H1 (cell line): ENCODE results near the gene PHC2. TPM values are rescaled to one million over a fixed set of nuclear protein-coding genes. Genes with fewer than 3 reads are reported as not detected.
A peak's percentile ranks its signal among the peaks of the same experiment; 100 is the strongest.

ENCODE experiments used
- CTCF ChIA-PET: fragments of 300-600 bp; sonication (Branson Sonifier 250); formaldehyde crosslinking; loops from one replicate; lab custom pipeline; 2021; ENCODE audit not compliant: partially characterized antibody; lab: Charles Lee
- POLR2A ChIA-PET: fragments of 300-600 bp; sonication (Branson Sonifier 250); formaldehyde crosslinking; loops from one replicate; lab custom pipeline; 2021; ENCODE audit warnings: inconsistent platforms; ENCODE audit not compliant: partially characterized antibody; lab: Charles Lee
- DNase-seq, 2 experiments: peaks; one replicate each; pipeline versions ENCODE4 v3.0.0 to v3.0.0-alpha.2; 2010 to 2022; ENCODE audit warnings: low spot score in 2 of 2, low read depth in 1 of 2, mixed read lengths in 1 of 2
- FAIRE-seq: peaks from 2 replicates; lab custom pipeline; 2011; peaks lifted over from hg19 to GRCh38; lab: Jason Lieb, UNC
- H2AFZ ChIP-seq: 2 replicates; pipeline ENCODE4 v1.8.1; 2012; ENCODE audit warnings: low read length, inconsistent platforms
- H2AK5ac ChIP-seq: 2 replicates; pipeline ENCODE4 v1.6.1; 2013; ENCODE audit warnings: low read depth, low read length
- H2BK120ac ChIP-seq: replicated peaks from 2 replicates; pipeline ENCODE3; 2013; ENCODE audit warnings: low read depth, low read length, inconsistent platforms
- H2BK12ac ChIP-seq: 2 replicates; pipeline ENCODE4 v1.6.1; 2013; ENCODE audit warnings: low read depth, low read length
- H2BK15ac ChIP-seq: 2 replicates; pipeline ENCODE4 v1.6.1; 2013; ENCODE audit warnings: low read length
- H2BK20ac ChIP-seq: 2 replicates; pipeline ENCODE4 v1.6.1; 2013; ENCODE audit warnings: low read length
- H2BK5ac ChIP-seq: 2 replicates; pipeline ENCODE4 v1.6.1; 2013; ENCODE audit warnings: low read depth, low read length
- H3K14ac ChIP-seq: 2 replicates; pipeline ENCODE4 v1.6.1; 2013; ENCODE audit warnings: inconsistent platforms; ENCODE audit not compliant: insufficient read length
- H3K18ac ChIP-seq: 2 replicates; pipeline ENCODE4 v1.6.1; 2013; ENCODE audit warnings: low read length; ENCODE audit errors: extremely low read depth
- H3K23ac ChIP-seq: 2 replicates; pipeline ENCODE4 v1.6.1; 2013; ENCODE audit warnings: inconsistent platforms; ENCODE audit not compliant: insufficient read length
- H3K23me2 ChIP-seq: 2 replicates; pipeline ENCODE4 v1.6.1; 2013; ENCODE audit warnings: low read depth, low read length
- H3K27ac ChIP-seq: 2 replicates; pipeline ENCODE4 v1.6.1; 2011; ENCODE audit warnings: low read depth, low read length, inconsistent platforms
- H3K27me3 ChIP-seq, 4 experiments: replicated peaks in 1 of 4; 1 replicate in 1 of 4; 2 replicates in 3 of 4; pipeline versions ENCODE4 v1.6.1 to v1.8.1; 2011 to 2013; ENCODE audit warnings: low read length in 3 of 4, mild to moderate bottlenecking in 3 of 4, inconsistent platforms in 2 of 4, mixed read lengths in 2 of 4, moderate library complexity in 1 of 4; ENCODE audit not compliant: control insufficient read depth in 3 of 4, insufficient read depth in 3 of 4; ENCODE audit errors: extremely low read depth in 1 of 4
- H3K36me3 ChIP-seq, 4 experiments: 2 replicates each; pipeline versions ENCODE4 v1.6.1 to v1.8.1; 2011 to 2013; ENCODE audit warnings: mild to moderate bottlenecking in 4 of 4, low read length in 3 of 4, moderate library complexity in 2 of 4, control low read depth in 1 of 4, inconsistent platforms in 1 of 4; ENCODE audit not compliant: insufficient read depth in 4 of 4, control insufficient read depth in 2 of 4
- H3K4ac ChIP-seq: replicated peaks from 2 replicates; pipeline ENCODE3; 2013; ENCODE audit warnings: low read length, low read depth, mixed read lengths, inconsistent platforms; ENCODE audit not compliant: insufficient read length
- H3K4me1 ChIP-seq, 4 experiments: replicated peaks in 1 of 4; 1 replicate in 1 of 4; 2 replicates in 3 of 4; pipeline versions ENCODE4 v1.6.1 to v1.8.1; 2011 to 2013; ENCODE audit warnings: low read length in 3 of 4, inconsistent platforms in 2 of 4, mixed read lengths in 1 of 4; ENCODE audit not compliant: insufficient read depth in 4 of 4, control insufficient read depth in 3 of 4
- H3K4me2 ChIP-seq, 2 experiments: 2 replicates each; pipeline versions ENCODE4 v1.6.1 to v1.8.1; 2011 to 2013; ENCODE audit warnings: low read depth in 2 of 2, low read length in 2 of 2, control low read depth in 1 of 2, inconsistent platforms in 1 of 2, mild to moderate bottlenecking in 1 of 2; ENCODE audit not compliant: insufficient read depth in 1 of 2
- H3K4me3 ChIP-seq, 4 experiments: fragments of 200-600, 300-600 bp in 1 of 4; sonication (generic), shearing (Covaris generic), sonication (Bioruptor Twin) in 1 of 4; 2 replicates each; pipeline versions ENCODE4 v1.5.1 to v1.8.1; 2011 to 2016; ENCODE audit warnings: low read length in 4 of 4, low read depth in 3 of 4, control low read depth in 2 of 4, inconsistent platforms in 2 of 4, mild to moderate bottlenecking in 2 of 4, mixed read lengths in 1 of 4, moderate library complexity in 1 of 4; ENCODE audit not compliant: insufficient read depth in 2 of 4; ENCODE audit errors: extremely low read depth in 1 of 4
- H3K56ac ChIP-seq: replicated peaks from 2 replicates; pipeline ENCODE3; 2013; ENCODE audit warnings: low read depth, mild to moderate bottlenecking, mixed read lengths, low read length, inconsistent platforms; ENCODE audit not compliant: insufficient read length
- H3K79me1 ChIP-seq: 2 replicates; pipeline ENCODE4 v1.6.1; 2013; ENCODE audit warnings: low read depth, low read length, control low read depth
- H3K79me2 ChIP-seq, 2 experiments: 2 replicates each; pipeline versions ENCODE4 v1.6.1 to v1.8.1; 2012 to 2013; ENCODE audit warnings: low read length in 2 of 2, mild to moderate bottlenecking in 2 of 2, inconsistent platforms in 1 of 2; ENCODE audit not compliant: insufficient read depth in 2 of 2, control insufficient read depth in 1 of 2
- H3K9ac ChIP-seq, 4 experiments: replicated peaks in 1 of 4; 1 replicate in 1 of 4; 2 replicates in 3 of 4; pipeline versions ENCODE4 v1.6.1 to v1.8.1; 2011 to 2013; ENCODE audit warnings: low read depth in 3 of 4, low read length in 3 of 4, control low read depth in 2 of 4, mild to moderate bottlenecking in 2 of 4, moderate library complexity in 2 of 4, inconsistent platforms in 1 of 4; ENCODE audit errors: extremely low read depth in 1 of 4
- H3K9me3 ChIP-seq, 2 experiments: 2 replicates each; pipeline versions ENCODE4 v1.6.1 to v1.8.1; 2012 to 2013; ENCODE audit warnings: mild to moderate bottlenecking in 2 of 2, moderate library complexity in 2 of 2, control low read depth in 1 of 2, inconsistent platforms in 1 of 2, low read depth in 1 of 2, low read length in 1 of 2, mixed read lengths in 1 of 2; ENCODE audit not compliant: insufficient read depth in 2 of 2
- H4K20me1 ChIP-seq, 2 experiments: replicated peaks in 1 of 2; 2 replicates each; pipeline versions ENCODE3 to v1.8.1; 2011 to 2013; ENCODE audit warnings: inconsistent platforms in 2 of 2, low read length in 2 of 2, mild to moderate bottlenecking in 1 of 2; ENCODE audit not compliant: insufficient read depth in 2 of 2, control insufficient read depth in 1 of 2
- H4K5ac ChIP-seq: 2 replicates; pipeline ENCODE4 v1.6.1; 2013; ENCODE audit warnings: low read length, low read depth, mixed read lengths, inconsistent platforms; ENCODE audit not compliant: insufficient read length
- H4K8ac ChIP-seq: 2 replicates; pipeline ENCODE4 v1.8.0; 2013; ENCODE audit warnings: mild to moderate bottlenecking, moderate library complexity, low read length, inconsistent platforms; ENCODE audit not compliant: insufficient read depth; ENCODE audit errors: extremely low read depth
- H4K91ac ChIP-seq: replicated peaks from 2 replicates; pipeline ENCODE3; 2013; ENCODE audit warnings: low read length, mixed read lengths, inconsistent platforms; ENCODE audit not compliant: insufficient read length
- BACH1 ChIP-seq: IDR thresholded peaks from 2 replicates; pipeline ENCODE4 v1.6.1; 2012; ENCODE audit warnings: low read length, improper control_type of control experiment
- CHD2 ChIP-seq: IDR thresholded peaks from 2 replicates; pipeline ENCODE4 v1.6.1; 2012; ENCODE audit warnings: low read length, improper control_type of control experiment
- CREB1 ChIP-seq: IDR thresholded peaks from 2 replicates; pipeline ENCODE4 v1.6.1; 2012; ENCODE audit warnings: inconsistent platforms
- TAF7 ChIP-seq: optimal IDR thresholded peaks from 2 replicates; pipeline ENCODE3; 2011; ENCODE audit warnings: low read depth, mild to moderate bottlenecking, inconsistent platforms, low read length, moderate library complexity, borderline replicate concordance
- WGBS, 2 experiments: shearing (Covaris generic) in 1 of 2; methylation state at CpG; one replicate each; pipeline versions ENCODE4 v1.1.6 to v1.1.7; 2013 to 2015; ENCODE audit warnings: low lambda C conversion rate in 2 of 2, mixed read lengths in 2 of 2, inconsistent platforms in 1 of 2, low coverage in 1 of 2, missing lambda C conversion rate in 1 of 2; ENCODE audit not compliant: insufficient replicate concordance in 2 of 2, insufficient coverage in 1 of 2, insufficient read length in 1 of 2; ENCODE audit errors: extremely low coverage in 1 of 2, missing lambda C conversion rate in 1 of 2; 5-methylcytosine and 5-hydroxymethylcytosine counted together
- polyA plus RNA-seq, 7 experiments: library from polyadenylated mRNA; depleted of rRNA in 3 of 7; stranded (reverse) in 5 of 7; unstranded in 2 of 7; fragments of >200 nt in 5 of 7; fragments of 200-250 nt in 2 of 7; gene quantifications; 1 replicate in 5 of 7; 2 replicates in 1 of 7; 4 replicates in 1 of 7; pipeline versions ENCODE4 v1.2.1 to v1.2.3, GENCODE V29; 2011 to 2013; ENCODE audit warnings: missing spikeins in 2 of 7, mixed read lengths in 2 of 7
- total RNA-seq: library from RNA; stranded (reverse); fragmentation: NEBNext Ultra II Directional; extraction: Animal tissue kit (Norgen Biotek cat#: 25700); gene quantifications from 2 replicates; pipeline ENCODE4 v1.2.1, GENCODE V29; 2021

PHC2 gene
- total and polyA plus RNA-seq, 2 of the 8 experiments (the other 6 are each of a cell fraction or from before 2014, with no cell fraction given): 5.6 to 14.2 TPM

DNA sequence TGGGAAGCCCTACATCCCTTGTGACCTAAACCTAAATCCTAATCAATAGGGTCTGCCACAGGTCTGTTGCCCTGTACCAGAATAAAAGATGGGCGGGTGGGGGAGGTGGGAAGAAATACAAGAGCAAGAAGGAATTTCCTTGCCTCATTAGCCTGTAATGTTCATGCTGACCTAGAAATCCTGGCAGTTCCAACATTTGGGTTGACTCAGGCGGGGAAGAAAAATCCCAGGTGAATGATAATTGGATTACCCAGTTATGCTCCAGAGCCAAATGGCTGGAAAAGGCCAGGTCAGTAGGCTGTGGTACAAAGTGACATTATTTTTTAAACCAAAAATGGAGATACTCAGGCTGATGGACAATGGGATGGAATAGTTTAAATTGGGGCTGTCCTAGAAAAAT, 82.7 kb downstream of the PHC2 start:
- Histone ChIP-seq H3K27ac (no peak overlapping the region), H3K4ac (no peak overlapping the region), H3K79me1 (no peaks in the 10 kb centered on the region), H4K91ac (no peak overlapping the region), H3K79me2 (no peaks in the 10 kb centered on the region), H2AK5ac (no peak overlapping the region), H2BK15ac (no peak overlapping the region), H3K9ac (no peak overlapping the region), H3K27me3 (peaks cover 43 to 70% (median 61%) of the 10 kb centered on the region in 4 experiments), H3K18ac (no peak overlapping the region), H2BK20ac (no peak overlapping the region), H4K8ac (no peak overlapping the region), H3K4me3 (peak overlapping the region in 3 of 4 experiments; percentile 37 to 74 (median 65); a peak in 5 of 8 replicates), H2BK120ac (no peak overlapping the region), H4K20me1 (peaks cover 5 to 22% of the 10 kb centered on the region in 2 experiments), H3K4me2 (peak overlapping the region; percentile 54 to 69; a peak in 3 of 4 replicates), H3K23me2 (peaks cover 8% of the 10 kb centered on the region), H4K5ac (no peak overlapping the region), H3K23ac (no peak overlapping the region), H3K9me3 (no peaks in the 10 kb centered on the region), H3K4me1 (peaks cover 4 to 28% (median 14%) of the 10 kb centered on the region in 4 experiments), H2AFZ (no peak overlapping the region), H3K56ac (no peak overlapping the region), H2BK5ac (no peak overlapping the region), H3K36me3 (no peaks in the 10 kb centered on the region), H3K14ac (no peak overlapping the region), H2BK12ac (no peak overlapping the region)
- POLR2A ChIA-PET: interaction anchor here (0.9 kb wide), 1 partner anchor 32 kb away, joined by 3 read pairs; no protein-coding TSS in a partner anchor
- CTCF ChIA-PET: interaction anchor here (0.8 to 2.4 kb wide), 5 partner anchors 8 to 53 kb away, joined by 3 to 6 read pairs (median 3); no protein-coding TSS in a partner anchor
- FAIRE-seq (no peak), DNase-seq (no peak)
- TF ChIP-seq BACH1 (no peak), CHD2 (no peak), CREB1 (no peak), TAF7 (no peak)
- WGBS, 2 experiments: 53% methylated on average over 2 of the region's 2 CpGs; no CpG with 5 or more reads in 1 of the 2 experiments
